NCI-H2029 treated with DMSO at 0.1 percent for 48 hours (cell line): ENCODE results near the gene SASH1.
"Not testable (repeated sequence)": the region's sequence is repeated elsewhere in the genome, so short reads cannot be mapped to it uniquely, and the experiment has no call there.

Source experiments
- DNase-seq: peaks from one replicate; lab custom pipeline; 2025; lab: John Stamatoyannopoulos, UW

SASH1 gene

DNA sequence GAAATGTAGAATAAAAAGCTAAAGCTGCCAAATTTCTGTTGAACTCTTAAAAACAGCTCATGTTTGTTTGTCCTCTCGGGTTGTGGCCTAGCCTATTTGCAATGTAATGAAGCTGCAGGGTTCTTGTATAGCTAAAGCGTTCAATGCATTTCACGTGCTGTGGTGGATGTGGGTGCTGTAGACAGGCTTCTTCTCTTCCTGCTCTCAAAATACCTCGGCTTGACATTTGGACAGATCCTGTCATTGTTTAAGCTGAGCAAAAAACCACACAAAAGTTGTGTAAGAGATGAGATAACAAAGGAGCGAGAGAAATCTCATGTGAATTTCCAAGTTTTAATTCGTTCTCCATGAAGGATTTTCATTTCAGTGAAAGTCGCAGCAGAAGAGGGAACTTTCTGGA is 207.9 kb downstream of the SASH1 start:
- no peak for DNase-seq

DNA sequence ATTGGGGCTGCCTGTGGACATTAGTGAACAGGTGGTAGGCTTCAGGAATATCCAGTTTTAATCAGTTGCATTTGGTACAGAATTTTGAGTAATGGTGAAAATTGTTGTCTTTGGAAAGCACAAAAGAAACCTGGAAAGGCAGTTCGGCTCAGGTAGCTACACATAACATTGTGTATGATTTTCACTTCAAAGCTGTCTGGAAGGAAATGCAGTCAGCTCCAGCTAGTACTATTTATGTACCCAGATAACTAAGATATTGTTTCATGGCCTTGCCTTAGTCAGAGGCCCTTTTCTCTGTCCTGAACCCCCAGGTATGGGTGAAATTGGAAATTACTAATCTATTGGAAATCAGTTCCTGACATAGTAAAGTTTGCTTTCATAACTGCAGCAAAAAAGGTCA is 208.6 kb downstream of the SASH1 start:
- DNase-seq = no peak

DNA sequence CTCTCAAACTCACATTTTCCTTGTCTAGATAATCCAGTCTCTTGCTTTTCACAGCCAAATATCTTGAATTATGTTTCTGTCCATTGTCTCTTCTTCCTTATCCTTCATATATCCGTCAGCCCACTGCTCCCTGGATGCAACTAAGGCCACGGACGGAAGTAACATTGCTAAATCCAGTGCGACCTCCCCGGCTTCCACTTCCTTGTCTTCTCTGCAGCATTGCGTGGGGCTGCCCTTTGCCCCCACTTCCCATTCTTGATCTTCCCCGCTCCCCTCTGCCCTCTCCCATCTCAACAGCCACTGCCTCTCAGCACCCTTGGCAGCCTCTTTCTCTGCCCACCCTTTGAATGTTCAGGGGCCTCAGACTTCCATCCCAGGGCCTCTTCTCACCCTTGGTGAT is 213.8 kb downstream of the SASH1 start:
- DNase-seq = no peak

DNA sequence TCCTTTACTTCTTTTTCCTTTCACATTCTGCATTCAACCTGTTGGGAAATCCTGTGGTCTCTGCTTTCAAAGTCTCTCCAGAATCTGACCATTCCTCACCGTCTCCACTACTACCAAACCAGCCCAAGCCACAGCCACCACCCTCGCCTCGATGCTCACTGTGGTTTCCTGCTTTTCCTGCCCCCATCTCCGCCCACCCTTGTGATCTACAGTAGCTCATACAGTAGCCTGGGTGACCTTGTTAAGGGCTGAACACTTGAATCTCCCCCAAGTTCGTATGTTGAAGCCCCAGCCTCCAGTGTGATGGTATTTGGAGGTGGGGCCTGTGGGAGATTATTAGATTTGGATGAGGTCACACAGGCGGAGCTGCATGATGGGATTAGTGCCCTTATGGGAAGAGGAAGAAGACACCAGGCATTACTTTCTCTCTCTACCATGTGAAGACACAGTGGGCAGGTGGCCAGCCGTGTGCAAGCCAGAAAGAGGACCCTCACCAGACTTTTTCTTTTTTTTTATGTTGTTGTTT is 215.2 kb downstream of the SASH1 start:
- no peak for DNase-seq

DNA sequence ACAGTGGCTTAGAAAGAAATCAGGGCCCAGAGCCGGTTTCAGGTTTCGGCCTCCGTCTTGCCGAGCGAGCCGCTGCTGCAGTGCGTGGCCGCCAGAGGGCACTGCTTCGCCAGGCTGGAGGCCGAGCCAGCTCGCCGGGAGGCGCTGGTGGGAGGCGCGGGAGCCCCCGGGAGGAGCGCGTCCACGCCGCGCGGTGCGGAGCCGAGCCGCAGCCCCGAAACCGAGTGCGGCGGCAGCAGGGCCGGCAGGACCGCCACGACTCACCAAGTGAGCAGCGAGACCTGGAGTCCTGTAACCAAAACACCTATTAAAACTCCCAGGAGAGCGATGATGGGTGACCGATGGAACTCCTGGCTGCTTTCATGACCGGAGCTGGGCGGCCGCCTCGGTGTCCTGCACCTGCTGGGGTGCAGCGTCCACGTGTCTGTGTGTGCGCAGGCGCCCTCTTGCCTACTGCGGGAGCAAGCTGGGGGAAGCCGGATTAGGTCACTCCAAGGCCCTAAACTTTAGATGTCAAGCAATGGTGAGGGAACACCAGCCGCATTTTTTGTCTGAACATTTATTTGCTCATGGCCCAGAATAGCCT is 217.3 kb downstream of the SASH1 start:
- DNase-seq = no peak

DNA sequence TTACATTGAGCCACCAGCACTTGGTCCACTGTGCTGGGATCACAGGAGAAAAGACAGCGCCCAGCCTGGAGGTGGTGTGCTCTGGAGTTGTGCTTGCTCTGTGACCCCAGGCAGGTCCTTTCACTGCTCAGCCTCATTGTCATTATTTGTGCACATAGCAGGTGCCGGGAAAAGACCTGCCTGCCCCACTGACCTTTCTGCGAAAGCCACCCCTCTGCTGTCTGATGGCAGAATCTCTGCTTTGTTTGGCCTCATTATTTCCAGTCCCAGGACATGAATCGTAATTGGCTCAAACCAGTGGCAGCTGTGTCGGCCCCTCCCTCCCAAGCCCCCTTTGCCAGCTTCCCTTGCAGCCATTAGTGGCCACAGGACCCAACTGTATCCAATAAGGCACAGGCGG is 219.0 kb downstream of the SASH1 start:
- DNase-seq = no peak

DNA sequence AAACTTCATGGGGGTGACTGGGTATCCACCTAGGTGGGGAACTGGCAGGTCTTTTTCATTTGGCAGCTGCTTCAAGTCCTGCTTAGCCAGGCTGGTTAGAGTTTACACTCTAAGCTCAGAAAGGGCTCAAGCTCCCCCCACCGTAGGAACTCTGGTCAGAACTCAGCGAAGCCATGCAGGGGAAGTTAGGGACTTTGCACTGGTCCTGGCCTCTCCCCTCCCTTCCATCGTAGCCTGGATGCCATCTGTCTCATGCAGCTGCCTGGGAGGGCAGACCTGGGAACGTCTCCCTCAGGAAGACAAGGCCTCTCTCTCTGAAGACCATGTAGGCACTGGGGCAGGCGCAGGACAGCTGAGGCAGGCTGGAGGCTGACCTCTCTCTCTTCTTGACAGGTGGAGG is 220.4 kb downstream of the SASH1 start:
- no peak for DNase-seq

DNA sequence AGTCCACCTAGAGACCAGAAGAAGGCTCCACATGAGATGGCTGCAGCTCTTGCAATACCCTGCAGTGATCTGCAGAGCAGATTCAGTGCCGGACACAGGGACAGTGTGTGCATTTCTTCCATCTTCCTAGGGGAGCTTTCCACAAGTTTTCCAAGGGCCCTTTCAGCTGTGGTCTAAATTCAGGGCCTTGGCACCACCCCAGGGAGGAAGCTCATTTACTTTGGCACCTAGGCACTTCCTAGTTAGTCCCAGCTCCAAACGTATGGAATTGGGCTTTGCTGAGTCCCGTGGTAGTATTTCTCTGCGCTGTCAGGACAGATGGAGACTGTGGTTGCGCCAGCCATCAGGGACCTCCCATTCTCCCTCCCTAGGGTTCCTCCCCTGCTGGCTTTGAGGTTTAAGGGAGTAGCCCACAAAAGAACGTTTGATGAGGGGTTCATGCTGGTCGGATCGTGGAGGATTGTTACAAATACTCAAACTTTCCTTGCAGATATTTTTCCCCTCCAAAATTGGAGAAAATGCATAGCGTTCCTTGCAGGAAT is 221.9 kb downstream of the SASH1 start:
- DNase-seq = no peak

DNA sequence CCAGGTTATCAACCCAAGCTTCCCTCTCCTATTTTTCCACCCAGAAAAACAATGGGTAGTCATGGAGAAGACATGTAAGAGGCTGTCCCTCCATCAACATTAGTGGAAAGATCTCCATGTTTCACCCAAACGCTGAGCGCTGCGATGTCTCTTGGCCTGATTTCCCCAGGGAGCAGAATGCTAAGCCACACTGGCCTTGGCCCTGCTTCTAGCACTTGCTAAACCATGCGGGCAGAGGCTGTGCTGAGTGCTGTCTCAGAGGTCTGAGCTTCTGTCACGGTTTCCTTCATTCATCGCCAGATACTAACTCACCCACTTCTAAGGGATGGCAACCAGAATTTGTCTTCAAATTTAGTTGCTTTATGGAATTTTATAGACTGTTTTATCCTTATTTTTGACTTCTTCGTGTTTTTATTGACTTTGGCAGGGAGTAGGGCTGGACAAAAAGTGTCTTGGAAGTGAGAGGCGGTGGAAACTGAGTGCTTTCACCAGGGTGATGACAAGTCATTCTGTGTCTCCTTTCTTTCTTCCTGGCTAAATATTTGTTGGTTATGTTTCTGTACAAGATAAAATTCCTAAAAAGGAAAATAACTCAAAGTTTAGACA is 222.8 kb downstream of the SASH1 start:
- DNase-seq = no peak

DNA sequence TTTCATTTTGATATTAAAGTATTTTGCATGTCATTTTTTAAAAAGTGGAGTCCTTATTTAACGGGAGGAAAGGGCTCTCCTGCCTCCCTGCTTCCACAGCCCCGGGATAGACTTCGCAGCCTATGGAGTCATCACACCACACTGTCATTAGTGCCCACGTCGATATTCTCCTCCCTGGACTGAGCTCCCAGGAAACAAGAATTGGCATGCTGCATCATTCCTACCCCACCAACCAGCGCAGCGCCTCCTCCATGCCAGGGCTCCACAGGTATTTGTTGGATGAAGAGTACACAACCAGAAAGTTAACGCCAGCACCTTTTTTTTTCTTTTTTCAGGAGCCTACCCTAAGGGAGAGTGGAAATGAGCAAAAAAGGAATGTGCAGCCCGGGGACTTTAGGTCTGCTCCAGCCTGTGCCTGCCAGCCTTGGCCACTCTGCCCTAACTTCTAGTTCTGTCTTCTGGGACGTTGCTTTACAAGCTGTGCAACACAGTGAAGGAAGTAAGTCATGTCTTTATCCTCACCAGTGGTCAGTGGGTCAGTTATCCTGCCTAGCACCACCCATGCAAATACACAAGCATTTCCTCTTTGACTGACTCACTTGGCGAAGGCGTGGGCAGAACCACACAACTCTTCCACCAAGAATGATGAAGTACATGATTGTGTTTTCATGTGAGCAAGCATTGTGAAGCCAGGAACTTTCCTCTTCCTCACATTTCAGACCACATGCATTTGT is 223.5 kb downstream of the SASH1 start:
- no peak for DNase-seq

DNA sequence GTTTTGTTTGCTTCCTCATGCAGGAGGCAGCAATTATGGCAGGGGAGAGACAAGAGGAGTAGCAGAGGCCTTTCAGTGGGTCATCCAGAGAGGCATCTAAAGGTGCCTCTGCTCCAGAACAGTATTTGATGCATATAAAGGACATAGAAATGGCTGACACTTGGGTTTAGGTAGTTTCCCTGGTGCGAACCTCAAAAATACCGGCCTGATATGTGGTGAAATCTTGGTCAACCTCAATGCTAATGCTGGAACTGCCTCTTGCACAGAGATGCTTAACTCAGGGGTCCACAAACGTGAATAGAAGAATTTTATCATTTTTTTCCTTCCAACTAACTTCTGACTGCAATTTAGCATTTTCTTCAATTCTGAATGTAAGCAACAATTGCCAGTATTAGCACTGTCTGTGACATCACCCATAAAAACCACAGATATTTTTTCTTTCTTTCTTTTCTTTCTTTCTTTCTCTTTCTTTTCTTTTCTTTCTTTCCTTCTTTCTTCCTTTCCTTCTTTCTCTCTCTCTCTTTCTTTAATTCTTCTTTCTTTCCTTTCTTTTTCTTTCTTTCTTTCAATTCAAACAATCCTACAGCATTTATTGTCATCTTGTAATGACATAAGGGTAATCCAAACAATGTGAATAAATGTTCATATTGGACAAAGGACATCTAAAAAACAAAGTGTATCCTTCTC is 224.2 kb downstream of the SASH1 start:
- no peak for DNase-seq

DNA sequence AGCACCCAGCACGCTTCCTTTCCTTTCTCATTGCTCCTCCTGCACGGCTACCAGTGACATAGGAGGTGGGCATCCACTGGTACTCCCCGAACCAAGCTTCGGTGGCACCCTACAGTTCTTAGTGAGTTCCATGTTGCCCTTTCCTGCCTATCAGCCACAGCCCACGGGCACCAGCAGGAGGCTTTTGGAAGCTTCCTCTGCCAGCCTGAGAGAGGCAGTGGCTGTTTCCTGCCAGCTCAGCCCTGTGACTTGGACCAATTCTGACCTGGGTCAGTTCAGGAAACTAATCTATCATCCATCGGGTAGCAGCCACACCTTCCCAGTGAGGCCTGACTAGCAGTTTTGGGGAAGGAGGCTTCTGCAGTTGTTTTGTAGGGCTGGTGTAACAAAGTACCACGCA is 227.8 kb downstream of the SASH1 start:
- DNase-seq = no peak

DNA sequence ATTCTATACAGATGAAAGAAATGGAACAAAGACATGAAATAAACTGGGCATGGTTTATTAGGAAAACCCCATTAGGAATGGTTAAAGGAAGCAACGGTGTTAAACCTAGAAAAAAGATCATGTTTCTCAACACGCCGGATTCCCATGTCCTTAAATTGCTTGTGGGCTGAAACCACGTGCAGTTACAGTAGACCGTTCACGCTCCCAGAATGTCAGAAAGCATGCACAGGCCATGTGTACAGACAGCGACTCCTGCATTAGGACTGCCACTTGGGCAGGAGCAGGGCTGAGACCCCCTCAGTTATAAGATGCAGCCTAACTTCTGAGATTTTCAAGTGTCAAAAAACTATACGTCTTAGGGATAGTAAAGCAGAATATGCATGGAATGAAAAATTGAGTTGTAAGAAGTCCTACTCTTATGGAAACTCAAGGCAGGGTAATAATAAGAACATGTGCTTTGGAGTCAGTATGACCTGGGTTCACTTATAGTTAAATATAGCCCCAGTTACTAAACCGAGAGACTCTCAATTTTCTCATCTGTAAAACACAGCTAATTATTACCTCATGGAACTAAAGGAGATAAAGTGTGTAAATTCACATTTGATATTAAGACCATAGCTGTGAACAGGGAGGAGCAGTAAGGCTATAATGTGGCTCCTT is 230.2 kb downstream of the SASH1 start:
- no peak for DNase-seq

DNA sequence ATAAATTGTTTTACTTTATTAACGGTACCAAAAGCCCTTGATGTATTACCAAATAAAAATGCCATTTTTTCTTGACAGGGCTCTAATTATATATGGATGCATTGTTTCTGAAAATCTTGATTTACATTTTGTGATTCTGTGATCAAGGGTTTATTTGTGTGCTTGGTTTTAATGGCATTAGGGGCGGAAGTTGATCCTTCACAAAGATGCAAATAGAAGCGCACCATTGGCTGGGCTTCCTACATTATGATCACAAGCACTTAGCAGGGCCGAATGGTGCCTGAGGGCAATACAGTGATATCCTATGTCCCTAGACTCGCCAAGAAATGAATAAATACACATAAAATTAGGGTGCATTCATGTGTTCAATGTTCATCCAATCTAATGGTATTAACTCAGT is 231.3 kb downstream of the SASH1 start:
- no peak for DNase-seq

DNA sequence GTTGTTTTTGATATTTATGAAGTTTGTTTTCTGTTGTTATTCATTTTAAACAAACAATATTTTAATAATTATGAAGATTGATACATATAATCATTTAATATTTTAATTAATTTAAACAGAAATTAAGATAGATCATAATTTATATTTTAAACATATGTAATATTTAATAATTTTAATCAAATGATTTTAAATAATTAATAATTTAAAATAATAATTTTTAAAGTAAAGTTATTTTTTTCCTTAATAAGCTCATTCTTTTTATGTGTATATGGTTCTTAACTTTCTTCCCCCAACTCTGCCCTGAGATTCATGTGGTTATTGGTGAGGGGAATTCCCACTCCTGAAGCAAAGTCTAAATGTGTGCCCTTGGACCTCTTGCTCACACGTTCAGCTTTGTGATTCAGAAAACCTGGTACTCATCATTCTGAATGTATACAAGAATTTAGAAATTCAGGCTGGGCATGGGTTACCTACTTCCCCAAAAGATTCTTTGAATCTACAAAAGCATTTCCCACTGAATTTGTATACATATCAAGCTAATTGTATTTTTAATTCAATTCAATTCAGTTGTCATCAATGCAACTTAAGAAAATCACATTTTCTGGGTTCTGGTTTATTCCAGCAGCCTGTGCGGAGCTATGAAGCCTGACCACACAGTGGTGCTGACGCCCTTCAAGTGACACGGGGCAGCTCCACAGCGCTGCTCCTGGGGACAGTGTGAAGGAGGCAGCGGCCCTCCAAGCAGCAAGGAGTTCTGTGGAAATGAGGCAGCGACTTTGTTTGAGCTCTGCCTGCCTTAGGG is 235.2 kb downstream of the SASH1 start:
- DNase-seq = no peak

DNA sequence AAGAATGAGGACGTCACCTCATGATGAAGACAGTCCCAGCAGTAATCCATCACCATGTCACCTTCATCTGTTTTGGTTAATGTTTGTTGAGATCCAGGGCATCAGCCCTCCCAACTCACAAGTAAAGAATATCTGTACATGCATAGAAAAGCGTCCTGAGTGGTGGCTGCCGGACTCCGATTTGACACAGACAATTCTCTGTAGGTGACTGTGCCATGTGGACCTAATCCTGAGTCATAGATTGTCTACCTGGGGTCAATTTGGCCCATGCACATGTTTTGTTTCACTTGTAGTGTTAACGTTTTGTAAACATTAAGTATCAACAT is 235.8 kb downstream of the SASH1 start:
- DNase-seq = no peak

DNA sequence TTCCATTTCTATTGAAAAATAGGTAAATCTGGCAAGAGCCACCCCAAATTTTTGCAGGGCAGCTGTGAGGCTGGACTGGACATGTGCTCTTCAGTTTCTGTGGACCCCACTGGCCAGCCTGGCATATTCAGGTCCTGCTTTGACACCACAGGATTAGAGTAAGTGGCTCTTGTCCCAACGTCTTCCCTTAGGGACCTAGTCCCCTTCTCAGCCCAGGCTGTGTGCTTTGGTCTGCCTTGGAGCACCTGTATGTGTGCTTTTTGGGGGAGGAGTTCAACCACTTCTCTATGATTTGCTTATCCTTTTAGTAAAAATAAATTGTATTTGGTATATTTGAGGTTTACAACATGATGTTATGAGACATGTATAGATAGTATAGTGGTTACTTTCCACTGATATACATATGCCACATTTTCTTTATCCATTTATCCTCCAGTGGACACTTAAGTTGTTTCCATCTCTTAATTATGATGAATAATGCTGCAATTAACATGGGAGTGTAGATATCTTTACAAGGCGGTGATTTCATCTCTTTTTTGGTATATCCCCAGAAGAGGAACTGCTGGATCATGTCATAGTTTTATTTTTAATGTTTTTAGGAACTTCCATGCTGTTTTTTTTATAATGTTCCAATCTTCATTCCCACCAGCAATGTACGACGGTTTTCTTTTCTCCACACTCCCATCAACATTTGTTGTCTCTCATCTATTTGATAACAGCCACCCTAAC is 236.4 kb downstream of the SASH1 start:
- DNase-seq = no peak

DNA sequence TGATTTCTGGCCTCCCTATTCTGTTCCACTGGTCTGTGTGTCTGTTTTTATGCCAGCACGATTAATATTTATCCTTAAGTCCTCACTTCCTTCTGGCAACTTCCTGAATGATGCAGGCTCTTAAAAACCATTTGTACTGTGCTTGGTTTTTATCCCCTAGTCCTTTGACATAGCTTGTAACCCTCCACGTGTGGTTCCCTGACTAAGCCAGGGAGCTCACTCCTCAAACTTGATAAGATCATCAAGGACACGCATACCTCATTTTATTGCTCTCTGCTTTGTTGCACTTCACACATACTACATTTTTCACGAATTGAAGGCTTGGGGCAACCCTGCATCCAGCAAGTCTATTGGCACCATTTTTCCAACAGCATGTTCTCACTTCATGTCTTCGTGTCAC is 237.8 kb downstream of the SASH1 start:
- DNase-seq = no peak

DNA sequence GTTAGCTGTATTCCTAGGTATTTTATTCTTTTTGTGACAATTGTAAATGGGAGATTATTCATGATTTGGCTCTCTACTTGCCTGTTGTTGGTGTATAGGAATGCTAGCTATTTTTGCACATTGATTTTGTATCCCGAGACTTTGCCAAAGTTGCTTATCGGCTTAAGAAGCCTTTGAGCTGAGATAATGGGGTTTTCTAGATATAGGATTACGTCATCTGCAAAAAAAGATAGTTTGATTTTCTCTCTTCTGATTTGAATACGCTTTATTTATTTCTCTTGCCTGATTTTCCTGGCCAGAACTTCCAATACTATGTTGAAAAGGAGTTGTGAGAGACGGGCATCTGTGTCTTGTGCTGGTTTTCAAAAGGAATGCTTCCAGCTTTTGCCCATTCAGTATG is 241.0 kb downstream of the SASH1 start:
- no peak for DNase-seq

DNA sequence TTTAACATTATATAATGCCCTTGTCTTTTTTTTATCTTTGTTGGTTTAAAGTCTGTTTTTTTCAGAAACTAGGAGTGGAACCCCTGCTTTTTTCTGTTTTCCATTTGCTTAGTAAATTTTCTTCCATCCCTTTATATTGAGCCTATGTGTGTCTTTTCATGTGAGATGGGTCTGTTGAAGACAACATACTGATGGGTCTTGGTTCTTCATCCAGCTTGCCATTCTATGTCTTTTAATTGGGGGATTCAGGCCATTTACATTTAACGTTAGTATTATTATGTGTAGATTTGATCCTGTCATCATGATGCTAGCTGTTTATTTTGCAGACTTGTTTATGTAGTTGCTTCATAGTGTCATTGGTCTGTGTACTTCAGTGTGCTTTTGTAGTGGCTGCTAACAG is 243.0 kb downstream of the SASH1 start:
- DNase-seq = not testable (repeated sequence)

DNA sequence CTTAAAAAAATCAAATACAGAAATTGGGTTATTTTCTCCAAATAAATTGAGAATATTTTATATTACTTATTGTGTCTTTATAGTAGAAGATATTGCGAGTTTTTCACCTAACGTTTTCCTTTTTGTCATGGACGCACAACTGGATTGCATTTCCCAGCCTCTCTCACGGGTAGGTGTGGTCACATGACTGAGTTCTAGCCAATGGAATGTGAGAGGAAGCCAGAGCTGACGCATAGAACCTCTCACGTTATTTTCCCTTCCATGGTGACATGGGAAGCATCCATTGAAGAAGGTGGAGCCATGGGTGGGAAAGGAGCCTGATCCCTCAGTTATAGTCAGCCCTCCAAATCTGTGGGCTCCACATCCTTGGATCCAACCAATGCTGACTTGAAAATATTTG is 248.2 kb downstream of the SASH1 start:
- no peak for DNase-seq
